HEK293 (cell line): ENCODE results near the gene ZNF438.

Experiments
- CTCF ChIA-PET: fragments of 350-600 bp; formaldehyde crosslinking; extraction: SDS; loops from one replicate; lab custom pipeline; 2021; ENCODE audit warnings: antibody characterized with exemption; lab: Yijun Ruan, JAX
- POLR2A ChIA-PET: fragments of 300-600 bp; formaldehyde crosslinking; extraction: SDS; loops from one replicate; lab custom pipeline; 2020; ENCODE audit warnings: antibody characterized with exemption, inconsistent platforms; lab: Yijun Ruan, JAX
- H3K27ac ChIP-seq: fragments of 200-500 bp; sonication (Bioruptor generic); 2 replicates; pipeline ENCODE4 v1.5.1; 2014; ENCODE audit warnings: low read depth, low read length, control low read depth, inconsistent platforms; ENCODE audit errors: extremely low read depth
- H3K36me3 ChIP-seq, 2 experiments: fragments of 200-500 bp in 1 of 2; sonication (Bioruptor generic) in 1 of 2; 1 replicate in 1 of 2; 2 replicates in 1 of 2; pipeline ENCODE4 v1.5.1; 2014 to 2017; ENCODE audit warnings: inconsistent platforms in 2 of 2, low read length in 2 of 2; ENCODE audit not compliant: control insufficient read depth in 2 of 2, insufficient read depth in 1 of 2
- H3K4me1 ChIP-seq: fragments of 200-500 bp; sonication (Bioruptor generic); 2 replicates; pipeline ENCODE4 v1.5.1; 2014; ENCODE audit warnings: mild to moderate bottlenecking, low read length, inconsistent platforms; ENCODE audit not compliant: control insufficient read depth, insufficient read depth
- H3K4me3 ChIP-seq: 2 replicates; pipeline ENCODE4 v1.5.1; 2011; ENCODE audit warnings: low read depth, mild to moderate bottlenecking, control low read depth, low read length, moderate library complexity
- H3K9me3 ChIP-seq: fragments of 200-500 bp; sonication (Bioruptor generic); 2 replicates; pipeline ENCODE4 v1.5.1; 2014; ENCODE audit warnings: low read depth, low read length, inconsistent platforms; ENCODE audit not compliant: control insufficient read depth, insufficient read depth
- HOXC10 ChIP-seq: sonication (generic); formaldehyde crosslinking; IDR thresholded peaks from 2 replicates; pipeline ENCODE4 v1.8.1; 2023; ENCODE audit warnings: mild to moderate bottlenecking, missing genetic modification reagents
- MZF1 ChIP-seq: fragments of 450-650 bp; formaldehyde crosslinking; IDR thresholded peaks from 2 replicates; pipeline ENCODE4 v1.5.1; 2017; ENCODE audit warnings: missing biosample characterization, missing genetic modification characterization, borderline replicate concordance
- OVOL3 ChIP-seq: fragments of 450-650 bp; formaldehyde crosslinking; IDR thresholded peaks from 2 replicates; pipeline ENCODE4 v1.5.1; 2016; ENCODE audit warnings: missing biosample characterization, missing genetic modification characterization
- ZFP69B ChIP-seq: fragments of 450-650 bp; formaldehyde crosslinking; IDR thresholded peaks from 2 replicates; pipeline ENCODE4 v1.5.1; 2016; ENCODE audit warnings: missing biosample characterization, missing genetic modification characterization
- ZIC2 ChIP-seq: fragments of 450-650 bp; formaldehyde crosslinking; IDR thresholded peaks from 2 replicates; pipeline ENCODE4 v1.5.1; 2016; ENCODE audit warnings: missing biosample characterization, missing genetic modification characterization
- ZNF114 ChIP-seq: fragments of 450-650 bp; formaldehyde crosslinking; IDR thresholded peaks from 2 replicates; pipeline ENCODE4 v1.5.0; 2017; ENCODE audit warnings: missing biosample characterization, missing genetic modification characterization
- ZNF121 ChIP-seq: fragments of 450-650 bp; formaldehyde crosslinking; IDR thresholded peaks from 2 replicates; pipeline ENCODE4 v1.5.1; 2016; ENCODE audit warnings: missing biosample characterization, missing genetic modification characterization
- ZNF146 ChIP-seq: fragments of 450-650 bp; formaldehyde crosslinking; IDR thresholded peaks from 2 replicates; pipeline ENCODE4 v1.5.1; 2016; ENCODE audit warnings: missing biosample characterization, missing genetic modification characterization
- ZNF510 ChIP-seq: fragments of 450-650 bp; formaldehyde crosslinking; IDR thresholded peaks from 2 replicates; pipeline ENCODE4 v1.5.1; 2018; ENCODE audit warnings: mild to moderate bottlenecking, missing genetic modification characterization, missing biosample characterization; ENCODE audit not compliant: insufficient replicate concordance
- ZNF621 ChIP-seq: fragments of 450-650 bp; formaldehyde crosslinking; IDR thresholded peaks from 2 replicates; pipeline ENCODE4 v1.5.1; 2017; ENCODE audit warnings: missing biosample characterization, missing genetic modification characterization
- ZNF707 ChIP-seq: fragments of 450-650 bp; formaldehyde crosslinking; IDR thresholded peaks from 2 replicates; pipeline ENCODE4 v1.5.1; 2016; ENCODE audit warnings: missing biosample characterization, missing genetic modification characterization
- TF ChIP-seq, protein P1 (sequence below): fragments of 450-650 bp; formaldehyde crosslinking; IDR thresholded peaks from 2 replicates; pipeline ENCODE4 v1.5.1; 2016; ENCODE audit warnings: missing biosample characterization, missing genetic modification characterization
- TF ChIP-seq, protein P2 (sequence below): fragments of 450-650 bp; formaldehyde crosslinking; IDR thresholded peaks from 2 replicates; pipeline ENCODE4 v1.5.1; 2017; ENCODE audit warnings: missing biosample characterization, missing genetic modification characterization
- TF ChIP-seq, protein P3 (sequence below): fragments of 450-650 bp; formaldehyde crosslinking; IDR thresholded peaks from 2 replicates; pipeline ENCODE4 v1.5.1; 2016; ENCODE audit warnings: missing biosample characterization, missing genetic modification characterization, low read depth
- TF ChIP-seq, protein P4 (sequence below): fragments of 450-650 bp; formaldehyde crosslinking; IDR thresholded peaks from 2 replicates; pipeline ENCODE4 v1.5.1; 2016; ENCODE audit warnings: missing biosample characterization, missing genetic modification characterization, borderline replicate concordance
- TF ChIP-seq, protein P5 (sequence below): fragments of 450-650 bp; formaldehyde crosslinking; IDR thresholded peaks from 2 replicates; pipeline ENCODE4 v1.5.1; 2016; ENCODE audit warnings: missing biosample characterization, missing genetic modification characterization
- TF ChIP-seq, protein P6 (sequence below): fragments of 450-650 bp; formaldehyde crosslinking; conservative IDR thresholded peaks from 2 replicates; pipeline ENCODE4 v1.5.1; 2016; ENCODE audit warnings: low read depth, missing biosample characterization, missing genetic modification characterization
- TF ChIP-seq, protein P7 (sequence below): fragments of 450-650 bp; formaldehyde crosslinking; IDR thresholded peaks from 2 replicates; pipeline ENCODE4 v1.5.1; 2016; ENCODE audit warnings: missing biosample characterization, missing genetic modification characterization

The ZNF438 gene

DNA sequence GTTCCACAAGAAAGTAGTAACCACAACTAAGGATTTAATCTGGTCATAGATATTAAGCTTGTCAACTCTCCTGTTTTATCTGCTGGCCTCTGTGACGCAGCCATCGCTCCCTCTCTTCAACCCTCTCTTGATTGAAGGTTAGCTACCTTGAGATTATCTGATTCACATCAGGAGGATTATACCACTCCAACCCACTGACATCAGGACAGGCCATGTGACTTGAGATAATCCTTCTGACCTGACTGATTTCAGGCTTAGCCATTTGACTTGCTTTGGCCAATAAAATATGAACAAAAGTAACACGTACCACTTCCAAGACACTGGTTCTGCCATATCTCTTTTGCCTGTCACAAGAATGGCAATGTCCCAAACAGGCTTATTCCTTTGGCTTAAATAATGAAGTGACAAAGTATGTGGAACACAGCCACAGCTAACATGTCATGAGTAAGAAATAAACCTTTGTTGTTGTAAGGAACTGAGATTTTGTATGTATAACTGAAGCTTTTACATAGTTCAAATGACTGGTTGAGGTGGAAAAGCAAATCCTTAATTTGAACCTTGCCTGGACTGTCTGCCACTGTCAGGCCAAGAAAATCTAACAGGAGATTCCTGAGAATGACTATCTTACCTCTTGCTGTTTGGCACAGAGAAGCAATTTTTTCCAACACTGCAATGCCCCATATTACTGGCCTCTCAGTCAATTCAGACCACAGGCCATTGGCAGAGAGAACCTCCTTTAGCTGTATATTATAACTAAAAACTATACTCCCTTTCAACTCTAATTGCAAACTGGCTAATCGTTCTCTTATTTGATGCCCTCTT, 13.9 kb downstream of the ZNF438 start:
- Histone ChIP-seq H3K27ac (no peak overlapping the region), H3K4me1 (no peaks in the 10 kb centered on the region), H3K9me3 (no peaks in the 10 kb centered on the region), H3K36me3 (no peaks in the 10 kb centered on the region), H3K4me3 (no peak overlapping the region)
- TF ChIP-seq ZNF114 (tag by site-specific recombination) (no peak), HOXC10 (no peak), ZIC2 (no peak), OVOL3 (tag by site-specific recombination) (no peak), MZF1 (tag by site-specific recombination) (no peak), ZNF510 (tag by site-specific recombination) (no peak), ZNF146 (tag by site-specific recombination) (no peak), ZFP69B (tag by site-specific recombination) (no peak), ZNF121 (tag by site-specific recombination) (no peak), ZNF707 (tag by site-specific recombination) (no peak), ZNF621 (tag by site-specific recombination) (no peak)
- TF ChIP-seq, protein P1, sequence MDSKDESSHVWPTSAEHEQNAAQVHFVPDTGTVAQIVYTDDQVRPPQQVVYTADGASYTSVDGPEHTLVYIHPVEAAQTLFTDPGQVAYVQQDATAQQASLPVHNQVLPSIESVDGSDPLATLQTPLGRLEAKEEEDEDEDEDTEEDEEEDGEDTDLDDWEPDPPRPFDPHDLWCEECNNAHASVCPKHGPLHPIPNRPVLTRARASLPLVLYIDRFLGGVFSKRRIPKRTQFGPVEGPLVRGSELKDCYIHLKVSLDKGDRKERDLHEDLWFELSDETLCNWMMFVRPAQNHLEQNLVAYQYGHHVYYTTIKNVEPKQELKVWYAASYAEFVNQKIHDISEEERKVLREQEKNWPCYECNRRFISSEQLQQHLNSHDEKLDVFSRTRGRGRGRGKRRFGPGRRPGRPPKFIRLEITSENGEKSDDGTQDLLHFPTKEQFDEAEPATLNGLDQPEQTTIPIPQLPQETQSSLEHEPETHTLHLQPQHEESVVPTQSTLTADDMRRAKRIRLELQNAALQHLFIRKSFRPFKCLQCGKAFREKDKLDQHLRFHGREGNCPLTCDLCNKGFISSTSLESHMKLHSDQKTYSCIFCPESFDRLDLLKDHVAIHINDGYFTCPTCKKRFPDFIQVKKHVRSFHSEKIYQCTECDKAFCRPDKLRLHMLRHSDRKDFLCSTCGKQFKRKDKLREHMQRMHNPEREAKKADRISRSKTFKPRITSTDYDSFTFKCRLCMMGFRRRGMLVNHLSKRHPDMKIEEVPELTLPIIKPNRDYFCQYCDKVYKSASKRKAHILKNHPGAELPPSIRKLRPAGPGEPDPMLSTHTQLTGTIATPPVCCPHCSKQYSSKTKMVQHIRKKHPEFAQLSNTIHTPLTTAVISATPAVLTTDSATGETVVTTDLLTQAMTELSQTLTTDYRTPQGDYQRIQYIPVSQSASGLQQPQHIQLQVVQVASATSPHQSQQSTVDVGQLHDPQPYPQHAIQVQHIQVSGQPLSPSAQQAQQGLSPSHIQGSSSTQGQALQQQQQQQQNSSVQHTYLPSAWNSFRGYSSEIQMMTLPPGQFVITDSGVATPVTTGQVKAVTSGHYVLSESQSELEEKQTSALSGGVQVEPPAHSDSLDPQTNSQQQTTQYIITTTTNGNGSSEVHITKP (tag by site-specific recombination), result no peak
- TF ChIP-seq, protein P2, sequence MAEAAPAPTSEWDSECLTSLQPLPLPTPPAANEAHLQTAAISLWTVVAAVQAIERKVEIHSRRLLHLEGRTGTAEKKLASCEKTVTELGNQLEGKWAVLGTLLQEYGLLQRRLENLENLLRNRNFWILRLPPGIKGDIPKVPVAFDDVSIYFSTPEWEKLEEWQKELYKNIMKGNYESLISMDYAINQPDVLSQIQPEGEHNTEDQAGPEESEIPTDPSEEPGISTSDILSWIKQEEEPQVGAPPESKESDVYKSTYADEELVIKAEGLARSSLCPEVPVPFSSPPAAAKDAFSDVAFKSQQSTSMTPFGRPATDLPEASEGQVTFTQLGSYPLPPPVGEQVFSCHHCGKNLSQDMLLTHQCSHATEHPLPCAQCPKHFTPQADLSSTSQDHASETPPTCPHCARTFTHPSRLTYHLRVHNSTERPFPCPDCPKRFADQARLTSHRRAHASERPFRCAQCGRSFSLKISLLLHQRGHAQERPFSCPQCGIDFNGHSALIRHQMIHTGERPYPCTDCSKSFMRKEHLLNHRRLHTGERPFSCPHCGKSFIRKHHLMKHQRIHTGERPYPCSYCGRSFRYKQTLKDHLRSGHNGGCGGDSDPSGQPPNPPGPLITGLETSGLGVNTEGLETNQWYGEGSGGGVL (tag by site-specific recombination), result no peak
- TF ChIP-seq, protein P3, sequence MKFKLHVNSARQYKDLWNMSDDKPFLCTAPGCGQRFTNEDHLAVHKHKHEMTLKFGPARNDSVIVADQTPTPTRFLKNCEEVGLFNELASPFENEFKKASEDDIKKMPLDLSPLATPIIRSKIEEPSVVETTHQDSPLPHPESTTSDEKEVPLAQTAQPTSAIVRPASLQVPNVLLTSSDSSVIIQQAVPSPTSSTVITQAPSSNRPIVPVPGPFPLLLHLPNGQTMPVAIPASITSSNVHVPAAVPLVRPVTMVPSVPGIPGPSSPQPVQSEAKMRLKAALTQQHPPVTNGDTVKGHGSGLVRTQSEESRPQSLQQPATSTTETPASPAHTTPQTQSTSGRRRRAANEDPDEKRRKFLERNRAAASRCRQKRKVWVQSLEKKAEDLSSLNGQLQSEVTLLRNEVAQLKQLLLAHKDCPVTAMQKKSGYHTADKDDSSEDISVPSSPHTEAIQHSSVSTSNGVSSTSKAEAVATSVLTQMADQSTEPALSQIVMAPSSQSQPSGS (tag by site-specific recombination), result no peak
- TF ChIP-seq, protein P4, sequence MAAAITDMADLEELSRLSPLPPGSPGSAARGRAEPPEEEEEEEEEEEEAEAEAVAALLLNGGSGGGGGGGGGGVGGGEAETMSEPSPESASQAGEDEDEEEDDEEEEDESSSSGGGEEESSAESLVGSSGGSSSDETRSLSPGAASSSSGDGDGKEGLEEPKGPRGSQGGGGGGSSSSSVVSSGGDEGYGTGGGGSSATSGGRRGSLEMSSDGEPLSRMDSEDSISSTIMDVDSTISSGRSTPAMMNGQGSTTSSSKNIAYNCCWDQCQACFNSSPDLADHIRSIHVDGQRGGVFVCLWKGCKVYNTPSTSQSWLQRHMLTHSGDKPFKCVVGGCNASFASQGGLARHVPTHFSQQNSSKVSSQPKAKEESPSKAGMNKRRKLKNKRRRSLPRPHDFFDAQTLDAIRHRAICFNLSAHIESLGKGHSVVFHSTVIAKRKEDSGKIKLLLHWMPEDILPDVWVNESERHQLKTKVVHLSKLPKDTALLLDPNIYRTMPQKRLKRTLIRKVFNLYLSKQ (tag by site-specific recombination), result no peak
- TF ChIP-seq, protein P5, sequence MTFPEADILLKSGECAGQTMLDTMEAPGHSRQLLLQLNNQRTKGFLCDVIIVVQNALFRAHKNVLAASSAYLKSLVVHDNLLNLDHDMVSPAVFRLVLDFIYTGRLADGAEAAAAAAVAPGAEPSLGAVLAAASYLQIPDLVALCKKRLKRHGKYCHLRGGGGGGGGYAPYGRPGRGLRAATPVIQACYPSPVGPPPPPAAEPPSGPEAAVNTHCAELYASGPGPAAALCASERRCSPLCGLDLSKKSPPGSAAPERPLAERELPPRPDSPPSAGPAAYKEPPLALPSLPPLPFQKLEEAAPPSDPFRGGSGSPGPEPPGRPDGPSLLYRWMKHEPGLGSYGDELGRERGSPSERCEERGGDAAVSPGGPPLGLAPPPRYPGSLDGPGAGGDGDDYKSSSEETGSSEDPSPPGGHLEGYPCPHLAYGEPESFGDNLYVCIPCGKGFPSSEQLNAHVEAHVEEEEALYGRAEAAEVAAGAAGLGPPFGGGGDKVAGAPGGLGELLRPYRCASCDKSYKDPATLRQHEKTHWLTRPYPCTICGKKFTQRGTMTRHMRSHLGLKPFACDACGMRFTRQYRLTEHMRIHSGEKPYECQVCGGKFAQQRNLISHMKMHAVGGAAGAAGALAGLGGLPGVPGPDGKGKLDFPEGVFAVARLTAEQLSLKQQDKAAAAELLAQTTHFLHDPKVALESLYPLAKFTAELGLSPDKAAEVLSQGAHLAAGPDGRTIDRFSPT (tag by site-specific recombination), result no peak
- TF ChIP-seq, protein P6, sequence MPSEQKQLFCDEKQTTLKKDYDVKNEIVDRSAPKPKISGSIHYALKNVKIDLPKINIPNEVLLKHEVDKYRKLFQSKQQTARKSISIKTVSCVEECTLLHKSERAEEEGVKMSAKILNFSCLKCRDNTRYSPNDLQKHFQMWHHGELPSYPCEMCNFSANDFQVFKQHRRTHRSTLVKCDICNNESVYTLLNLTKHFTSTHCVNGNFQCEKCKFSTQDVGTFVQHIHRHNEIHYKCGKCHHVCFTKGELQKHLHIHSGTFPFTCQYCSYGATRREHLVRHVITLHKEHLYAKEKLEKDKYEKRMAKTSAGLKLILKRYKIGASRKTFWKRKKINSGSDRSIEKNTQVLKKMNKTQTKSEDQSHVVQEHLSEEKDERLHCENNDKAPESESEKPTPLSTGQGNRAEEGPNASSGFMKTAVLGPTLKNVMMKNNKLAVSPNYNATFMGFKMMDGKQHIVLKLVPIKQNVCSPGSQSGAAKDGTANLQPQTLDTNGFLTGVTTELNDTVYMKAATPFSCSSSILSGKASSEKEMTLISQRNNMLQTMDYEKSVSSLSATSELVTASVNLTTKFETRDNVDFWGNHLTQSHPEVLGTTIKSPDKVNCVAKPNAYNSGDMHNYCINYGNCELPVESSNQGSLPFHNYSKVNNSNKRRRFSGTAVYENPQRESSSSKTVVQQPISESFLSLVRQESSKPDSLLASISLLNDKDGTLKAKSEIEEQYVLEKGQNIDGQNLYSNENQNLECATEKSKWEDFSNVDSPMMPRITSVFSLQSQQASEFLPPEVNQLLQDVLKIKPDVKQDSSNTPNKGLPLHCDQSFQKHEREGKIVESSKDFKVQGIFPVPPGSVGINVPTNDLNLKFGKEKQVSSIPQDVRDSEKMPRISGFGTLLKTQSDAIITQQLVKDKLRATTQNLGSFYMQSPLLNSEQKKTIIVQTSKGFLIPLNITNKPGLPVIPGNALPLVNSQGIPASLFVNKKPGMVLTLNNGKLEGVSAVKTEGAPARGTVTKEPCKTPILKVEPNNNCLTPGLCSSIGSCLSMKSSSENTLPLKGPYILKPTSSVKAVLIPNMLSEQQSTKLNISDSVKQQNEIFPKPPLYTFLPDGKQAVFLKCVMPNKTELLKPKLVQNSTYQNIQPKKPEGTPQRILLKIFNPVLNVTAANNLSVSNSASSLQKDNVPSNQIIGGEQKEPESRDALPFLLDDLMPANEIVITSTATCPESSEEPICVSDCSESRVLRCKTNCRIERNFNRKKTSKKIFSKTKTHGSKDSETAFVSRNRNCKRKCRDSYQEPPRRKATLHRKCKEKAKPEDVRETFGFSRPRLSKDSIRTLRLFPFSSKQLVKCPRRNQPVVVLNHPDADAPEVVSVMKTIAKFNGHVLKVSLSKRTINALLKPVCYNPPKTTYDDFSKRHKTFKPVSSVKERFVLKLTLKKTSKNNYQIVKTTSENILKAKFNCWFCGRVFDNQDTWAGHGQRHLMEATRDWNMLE (tag by site-specific recombination), result no peak
- TF ChIP-seq, protein P7, sequence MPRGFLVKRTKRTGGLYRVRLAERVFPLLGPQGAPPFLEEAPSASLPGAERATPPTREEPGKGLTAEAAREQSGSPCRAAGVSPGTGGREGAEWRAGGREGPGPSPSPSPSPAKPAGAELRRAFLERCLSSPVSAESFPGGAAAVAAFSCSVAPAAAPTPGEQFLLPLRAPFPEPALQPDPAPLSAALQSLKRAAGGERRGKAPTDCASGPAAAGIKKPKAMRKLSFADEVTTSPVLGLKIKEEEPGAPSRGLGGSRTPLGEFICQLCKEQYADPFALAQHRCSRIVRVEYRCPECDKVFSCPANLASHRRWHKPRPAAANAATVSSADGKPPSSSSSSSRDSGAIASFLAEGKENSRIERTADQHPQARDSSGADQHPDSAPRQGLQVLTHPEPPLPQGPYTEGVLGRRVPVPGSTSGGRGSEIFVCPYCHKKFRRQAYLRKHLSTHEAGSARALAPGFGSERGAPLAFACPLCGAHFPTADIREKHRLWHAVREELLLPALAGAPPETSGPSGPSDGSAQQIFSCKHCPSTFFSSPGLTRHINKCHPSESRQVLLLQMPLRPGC, result no peak
- POLR2A ChIA-PET, result no interaction called here
- CTCF ChIA-PET, result interaction anchor here (0.6 kb wide), 1 partner anchor 568 kb away, joined by 4 read pairs; no protein-coding TSS in a partner anchor
